ENCODE data around the gene GATA2.

The GATA2 gene

GRCh38 chr3:128504533-128504915 lies 11.5 kb upstream of the GATA2 start:
- no peak overlapping the region for H3K4me3 ChIP-seq (ENCODE audit: low read depth, low read length)
- no peak for TF ChIP-seq POLR2A (IDR thresholded peaks at IDR 0.05; ENCODE audit: extremely low read depth, insufficient read length)
- TF ChIP-seq CTCF (IDR thresholded peaks at IDR 0.05; ENCODE audit: low read depth, low read length), result no peak
- no peak for TF ChIP-seq MYC (IDR thresholded peaks at IDR 0.05; ENCODE audit: low read depth, low read length)
- no peak for TF ChIP-seq MAX (IDR thresholded peaks at IDR 0.05; ENCODE audit: low read depth, low read length)
- no peak for DNase-seq (ENCODE audit: low read depth)

GRCh38 chr3:128503751-128504532 lies 10.9 kb upstream of the GATA2 start:
- TF ChIP-seq POLR2A (IDR thresholded peaks at IDR 0.05; ENCODE audit: extremely low read depth, insufficient read length) (no peak), MYC (IDR thresholded peaks at IDR 0.05; ENCODE audit: low read depth, low read length) (no peak), CTCF (IDR thresholded peaks at IDR 0.05; ENCODE audit: low read depth, low read length) (no peak), MAX (IDR thresholded peaks at IDR 0.05; ENCODE audit: low read depth, low read length) (no peak)
- no peak for DNase-seq (ENCODE audit: low read depth)

DNA sequence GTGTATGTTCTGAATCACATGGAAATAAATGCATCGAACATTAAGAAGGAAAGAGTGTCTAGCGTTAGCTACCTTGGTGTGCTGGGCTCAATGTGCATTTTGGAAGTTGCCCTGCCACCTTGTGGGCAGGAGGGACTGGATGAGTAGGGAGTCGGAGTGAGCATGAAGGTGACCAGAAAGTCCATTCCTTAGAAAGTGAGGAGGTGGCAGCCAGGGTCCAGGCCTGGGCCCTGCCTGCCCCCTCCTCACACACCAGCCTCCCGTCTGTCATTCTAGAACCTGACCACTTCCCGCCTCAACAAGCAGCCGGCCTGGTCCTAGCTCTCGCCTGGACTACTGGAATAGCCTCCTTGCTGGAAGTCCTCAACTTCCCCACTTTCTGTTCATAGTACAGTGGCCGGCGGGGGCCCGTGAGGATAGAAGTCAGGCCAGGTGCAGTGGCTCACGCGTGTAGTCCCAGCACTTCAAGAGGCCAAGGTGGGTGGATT lies 10.2 kb upstream of the GATA2 start:
- peak; percentile 28 for TF ChIP-seq CTCF (IDR thresholded peaks at IDR 0.05; ENCODE audit: low read depth, low read length)
- no peak for TF ChIP-seq POLR2A (IDR thresholded peaks at IDR 0.05; ENCODE audit: extremely low read depth, insufficient read length)
- no peak for DNase-seq (ENCODE audit: low read depth)
- H3K4me3 ChIP-seq (ENCODE audit: low read depth, low read length), result no peak overlapping the region

More at GRCh38 chr3:128503751-128504532, 10.9 kb upstream of the GATA2 start:
- H3K4me3 ChIP-seq (ENCODE audit: low read depth, low read length), result no peak overlapping the region

DNA sequence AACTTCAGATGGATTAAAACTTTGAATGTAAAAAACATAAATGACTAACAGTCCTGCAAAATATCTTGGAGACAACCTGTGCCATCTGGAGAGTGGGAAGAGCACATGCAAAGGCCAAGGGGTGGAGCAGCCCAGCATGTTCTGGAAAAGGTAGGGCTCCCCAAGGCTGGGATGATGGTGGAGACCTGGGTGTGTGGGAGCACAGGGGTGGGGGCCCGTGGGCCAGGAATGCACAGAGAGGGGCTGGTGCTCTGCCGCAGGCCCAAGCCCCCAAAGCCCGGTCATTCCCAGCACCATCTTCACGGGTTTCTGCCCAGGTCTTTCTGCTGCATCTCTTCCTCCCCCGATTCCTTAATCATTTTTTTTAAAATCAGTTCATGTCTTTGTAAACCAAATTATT lies 9.7 kb upstream of the GATA2 start:
- no peak overlapping the region for H3K4me3 ChIP-seq (ENCODE audit: low read depth, low read length)
- TF ChIP-seq MYC (IDR thresholded peaks at IDR 0.05; ENCODE audit: low read depth, low read length) (no peak), CTCF (IDR thresholded peaks at IDR 0.05; ENCODE audit: low read depth, low read length) (no peak), POLR2A (IDR thresholded peaks at IDR 0.05; ENCODE audit: extremely low read depth, insufficient read length) (no peak), MAX (IDR thresholded peaks at IDR 0.05; ENCODE audit: low read depth, low read length) (no peak)
- no peak for DNase-seq (ENCODE audit: low read depth)

DNA sequence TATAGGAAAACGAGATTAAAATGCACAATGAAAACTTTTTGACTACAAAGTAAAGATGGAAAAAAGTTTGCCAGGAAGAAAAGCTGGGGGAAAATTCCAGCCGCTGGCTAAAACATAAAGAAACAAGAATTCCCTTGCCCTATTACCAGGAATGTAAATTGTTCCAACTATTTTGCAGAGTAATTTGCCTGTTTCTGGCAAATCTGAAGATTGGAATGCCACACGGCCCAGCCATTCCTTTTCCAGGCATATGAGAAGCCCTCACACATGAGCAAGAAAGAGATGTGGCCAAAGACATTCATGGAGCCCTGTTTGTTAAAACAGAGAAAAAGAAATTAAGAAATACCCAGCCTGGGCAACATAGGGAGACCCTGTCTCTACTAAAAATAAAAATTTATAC lies 8.4 kb upstream of the GATA2 start:
- TF ChIP-seq POLR2A (IDR thresholded peaks at IDR 0.05; ENCODE audit: extremely low read depth, insufficient read length), result no peak
- no peak for TF ChIP-seq MAX (IDR thresholded peaks at IDR 0.05; ENCODE audit: low read depth, low read length)
- TF ChIP-seq CTCF (IDR thresholded peaks at IDR 0.05; ENCODE audit: low read depth, low read length), result no peak
- TF ChIP-seq MYC (IDR thresholded peaks at IDR 0.05; ENCODE audit: low read depth, low read length), result no peak
- no peak for DNase-seq (ENCODE audit: low read depth)
- no peak overlapping the region for H3K4me3 ChIP-seq (ENCODE audit: low read depth, low read length)

Data from NB4 (cell line).